Measurements from ENCODE around the gene CAMTA1.
A peak's percentile ranks its signal among the peaks of the same experiment; 100 is the strongest.

The CAMTA1 gene

GRCh38 chr1:6948861-6949260 is 163.6 kb downstream of the CAMTA1 start:
- TF ChIP-seq CTCF (IDR thresholded peaks at IDR 0.05; ENCODE audit: insufficient read depth, missing control alignments), result no peak
- no peak for FAIRE-seq

GRCh38 chr1:6950001-6950765 is 164.9 kb downstream of the CAMTA1 start:
- no peak for DNase-seq (ENCODE audit: insufficient read length, low spot score)
- TF ChIP-seq CTCF (IDR thresholded peaks at IDR 0.05; ENCODE audit: insufficient read depth, missing control alignments), result no peak
- no peak for FAIRE-seq

More at GRCh38 chr1:6948861-6949260, 163.6 kb downstream of the CAMTA1 start:
- peak; percentile 41 for DNase-seq (ENCODE audit: insufficient read length, low spot score)

- no peak for FAIRE-seq
These were observed 166.3 kb downstream of the CAMTA1 start for GRCh38 chr1:6951536-6951935.

GRCh38 chr1:6953216-6953615 is 168.0 kb downstream of the CAMTA1 start:
- FAIRE-seq (no peak), DNase-seq (ENCODE audit: insufficient read length, low spot score) (no peak)
- TF ChIP-seq CTCF (IDR thresholded peaks at IDR 0.05; ENCODE audit: insufficient read depth, missing control alignments), result no peak

More at GRCh38 chr1:6951536-6951935, 166.3 kb downstream of the CAMTA1 start:
- no peak for DNase-seq (ENCODE audit: insufficient read length, low spot score)
- TF ChIP-seq CTCF (IDR thresholded peaks at IDR 0.05; ENCODE audit: insufficient read depth, missing control alignments), result no peak

GRCh38 chr1:6953907-6954364 is 168.7 kb downstream of the CAMTA1 start:
- DNase-seq (ENCODE audit: insufficient read length, low spot score), result no peak
- no peak for TF ChIP-seq CTCF (IDR thresholded peaks at IDR 0.05; ENCODE audit: insufficient read depth, missing control alignments)
- FAIRE-seq, result no peak

- FAIRE-seq, result no peak
- TF ChIP-seq CTCF (IDR thresholded peaks at IDR 0.05; ENCODE audit: insufficient read depth, missing control alignments), result no peak
- no peak for DNase-seq (ENCODE audit: insufficient read length, low spot score)
These were observed 169.3 kb downstream of the CAMTA1 start for GRCh38 chr1:6954591-6954990.
